Measurements from ENCODE around the gene CEP83.

Gene CEP83

GRCh38 chr12:94312378-94312777, 147.3 kb downstream of the CEP83 start:
- no peak for DNase-seq (ENCODE audit: extremely low read depth, low read depth)
- TF ChIP-seq CTCF (IDR thresholded peaks at IDR 0.05; ENCODE audit: low read depth, low read length, missing control alignments): no peak
- no peak overlapping the region for H3K4me3 ChIP-seq (replicated peaks; ENCODE audit: low read depth, low read length)

GRCh38 chr12:94309373-94309772, 150.3 kb downstream of the CEP83 start:
- no peak overlapping the region for H3K4me3 ChIP-seq (replicated peaks; ENCODE audit: low read depth, low read length)
- no peak for DNase-seq (ENCODE audit: extremely low read depth, low read depth)
- TF ChIP-seq CTCF (IDR thresholded peaks at IDR 0.05; ENCODE audit: low read depth, low read length, missing control alignments): no peak

GRCh38 chr12:94308612-94309011, 151.1 kb downstream of the CEP83 start:
- DNase-seq (ENCODE audit: extremely low read depth, low read depth): no peak
- TF ChIP-seq CTCF (IDR thresholded peaks at IDR 0.05; ENCODE audit: low read depth, low read length, missing control alignments): no peak
- no peak overlapping the region for H3K4me3 ChIP-seq (replicated peaks; ENCODE audit: low read depth, low read length)

GRCh38 chr12:94305130-94305957, 154.3 kb downstream of the CEP83 start:
- DNase-seq (ENCODE audit: extremely low read depth, low read depth): no peak
- H3K4me3 ChIP-seq (replicated peaks; ENCODE audit: low read depth, low read length): no peak overlapping the region
- TF ChIP-seq CTCF (IDR thresholded peaks at IDR 0.05; ENCODE audit: low read depth, low read length, missing control alignments): no peak

- DNase-seq (ENCODE audit: extremely low read depth, low read depth): no peak
- no peak for TF ChIP-seq CTCF (IDR thresholded peaks at IDR 0.05; ENCODE audit: low read depth, low read length, missing control alignments)
- no peak overlapping the region for H3K4me3 ChIP-seq (replicated peaks; ENCODE audit: low read depth, low read length)
Measured at GRCh38 chr12:94304566-94305061, 155.1 kb downstream of the CEP83 start.

- DNase-seq (ENCODE audit: extremely low read depth, low read depth): no peak
- TF ChIP-seq CTCF (IDR thresholded peaks at IDR 0.05; ENCODE audit: low read depth, low read length, missing control alignments): no peak
- H3K4me3 ChIP-seq (replicated peaks; ENCODE audit: low read depth, low read length): no peak overlapping the region
Measured at GRCh38 chr12:94304012-94304411, 155.7 kb downstream of the CEP83 start.
